Kidney glomerular epithelial cell (primary cell): ENCODE measurements around the gene NTSR2.
A peak's percentile ranks its signal among the peaks of the same experiment; 100 is the strongest.

Source experiments
- DNase-seq: peaks from one replicate; lab custom pipeline; 2025; lab: John Stamatoyannopoulos, UW

NTSR2 gene, protein sequence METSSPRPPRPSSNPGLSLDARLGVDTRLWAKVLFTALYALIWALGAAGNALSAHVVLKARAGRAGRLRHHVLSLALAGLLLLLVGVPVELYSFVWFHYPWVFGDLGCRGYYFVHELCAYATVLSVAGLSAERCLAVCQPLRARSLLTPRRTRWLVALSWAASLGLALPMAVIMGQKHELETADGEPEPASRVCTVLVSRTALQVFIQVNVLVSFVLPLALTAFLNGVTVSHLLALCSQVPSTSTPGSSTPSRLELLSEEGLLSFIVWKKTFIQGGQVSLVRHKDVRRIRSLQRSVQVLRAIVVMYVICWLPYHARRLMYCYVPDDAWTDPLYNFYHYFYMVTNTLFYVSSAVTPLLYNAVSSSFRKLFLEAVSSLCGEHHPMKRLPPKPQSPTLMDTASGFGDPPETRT

DNA sequence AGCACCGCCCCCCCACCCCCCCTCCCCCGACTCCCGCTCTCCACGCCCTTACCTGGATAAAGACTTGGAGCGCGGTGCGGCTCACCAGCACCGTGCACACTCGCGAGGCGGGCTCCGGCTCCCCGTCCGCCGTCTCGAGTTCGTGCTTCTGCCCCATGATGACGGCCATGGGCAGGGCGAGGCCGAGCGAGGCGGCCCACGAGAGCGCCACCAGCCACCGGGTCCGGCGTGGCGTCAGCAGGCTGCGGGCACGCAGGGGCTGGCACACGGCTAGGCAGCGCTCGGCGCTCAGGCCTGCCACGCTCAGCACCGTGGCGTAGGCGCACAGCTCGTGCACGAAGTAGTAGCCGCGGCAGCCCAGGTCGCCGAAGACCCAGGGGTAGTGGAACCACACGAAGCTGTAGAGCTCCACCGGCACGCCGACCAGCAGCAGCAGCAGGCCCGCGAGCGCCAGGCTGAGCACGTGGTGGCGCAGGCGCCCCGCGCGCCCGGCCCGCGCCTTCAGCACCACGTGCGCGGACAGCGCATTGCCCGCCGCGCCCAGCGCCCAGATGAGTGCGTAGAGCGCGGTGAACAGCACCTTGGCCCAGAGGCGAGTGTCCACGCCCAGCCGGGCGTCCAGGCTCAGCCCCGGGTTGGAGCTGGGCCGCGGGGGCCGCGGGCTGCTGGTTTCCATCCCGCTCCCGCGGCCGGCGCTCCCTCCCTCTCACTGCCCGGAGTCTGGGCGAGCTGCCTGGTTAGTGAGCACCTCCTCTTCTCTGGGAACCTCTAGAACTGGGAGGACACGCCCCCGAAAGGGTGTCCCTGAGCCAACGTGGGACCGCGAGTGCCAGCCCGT is at the start of gene NTSR2:
NTSR2 (minus strand) TSS at position 742 of the 838 bp plus-strand sequence; CDS start at position 676, 66 bp downstream.
- DNase-seq: peak; percentile 9

DNA sequence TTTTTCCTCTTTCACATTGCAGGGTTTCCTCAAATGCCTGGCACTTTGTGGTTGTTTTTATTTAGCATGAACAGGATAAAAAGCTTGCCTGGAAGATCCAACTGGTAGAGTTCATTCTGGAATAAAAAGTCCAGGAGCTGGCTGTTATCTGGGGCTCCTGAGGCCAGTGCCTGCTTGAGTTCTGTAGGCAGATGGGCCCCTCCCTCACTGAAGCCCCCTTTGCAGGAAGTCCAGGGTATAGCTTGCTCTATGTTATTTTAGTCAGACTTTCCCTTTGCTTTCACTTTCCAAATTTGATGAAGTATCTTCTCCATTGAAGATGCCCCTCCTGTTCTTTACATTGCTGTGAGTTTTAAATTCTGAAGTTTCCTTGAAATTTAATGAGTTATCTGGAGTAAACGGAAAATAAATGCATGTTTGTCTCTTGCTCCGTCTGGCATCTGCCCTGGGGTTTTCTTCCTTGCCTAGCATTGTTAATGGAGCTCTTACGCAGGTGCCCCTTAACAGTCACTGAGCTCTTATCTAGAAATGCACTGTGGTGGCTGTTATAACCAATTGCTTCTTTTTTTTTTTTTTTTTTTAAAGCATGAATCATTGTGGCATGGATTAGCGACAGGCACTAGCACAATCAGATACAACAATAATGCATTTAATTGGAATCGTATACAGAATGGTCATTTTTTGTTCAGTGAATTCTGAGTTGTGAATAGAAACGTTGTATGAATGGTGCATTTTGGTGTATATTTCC is 49.4 kb upstream of the NTSR2 start:
- no peak for DNase-seq

DNA sequence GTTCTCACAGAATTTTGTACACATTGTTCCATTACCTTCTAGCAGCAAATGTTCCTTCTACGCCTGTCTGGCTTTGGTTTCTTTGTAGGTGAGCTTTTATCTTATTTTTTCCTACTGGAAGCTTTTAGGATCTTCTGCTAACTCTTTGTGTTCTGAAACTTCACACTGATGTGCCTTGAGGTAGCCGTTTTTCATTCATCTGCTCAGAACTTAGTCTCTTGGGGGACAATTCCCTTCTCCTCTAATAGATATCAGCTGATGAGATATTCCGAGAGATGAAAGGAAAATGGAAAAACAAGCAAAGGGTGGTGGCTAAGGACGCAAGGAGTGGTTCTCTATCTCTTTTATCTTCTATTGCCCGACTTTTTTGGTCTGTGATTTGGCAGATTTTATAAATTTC is 48.6 kb upstream of the NTSR2 start:
- no peak for DNase-seq

DNA sequence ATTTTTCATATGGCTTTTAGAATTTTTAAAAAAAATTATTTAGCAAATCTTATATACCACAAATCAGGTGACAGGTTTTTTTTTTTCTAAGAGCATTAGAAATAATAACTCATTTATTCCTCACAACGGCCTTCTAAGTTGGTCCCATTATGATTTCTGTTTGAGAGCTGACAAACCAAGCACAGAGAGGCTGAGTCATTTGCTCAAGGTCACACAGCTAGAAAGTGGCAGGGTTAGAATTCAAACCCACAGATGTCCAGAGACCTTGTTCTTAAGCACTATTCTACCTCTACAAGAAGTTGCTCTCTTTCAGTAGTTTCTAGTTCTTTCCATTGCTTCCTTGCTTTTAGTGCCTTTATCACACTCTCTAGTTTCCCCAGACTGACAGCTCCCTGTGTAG is 47.6 kb upstream of the NTSR2 start:
- DNase-seq: no peak

DNA sequence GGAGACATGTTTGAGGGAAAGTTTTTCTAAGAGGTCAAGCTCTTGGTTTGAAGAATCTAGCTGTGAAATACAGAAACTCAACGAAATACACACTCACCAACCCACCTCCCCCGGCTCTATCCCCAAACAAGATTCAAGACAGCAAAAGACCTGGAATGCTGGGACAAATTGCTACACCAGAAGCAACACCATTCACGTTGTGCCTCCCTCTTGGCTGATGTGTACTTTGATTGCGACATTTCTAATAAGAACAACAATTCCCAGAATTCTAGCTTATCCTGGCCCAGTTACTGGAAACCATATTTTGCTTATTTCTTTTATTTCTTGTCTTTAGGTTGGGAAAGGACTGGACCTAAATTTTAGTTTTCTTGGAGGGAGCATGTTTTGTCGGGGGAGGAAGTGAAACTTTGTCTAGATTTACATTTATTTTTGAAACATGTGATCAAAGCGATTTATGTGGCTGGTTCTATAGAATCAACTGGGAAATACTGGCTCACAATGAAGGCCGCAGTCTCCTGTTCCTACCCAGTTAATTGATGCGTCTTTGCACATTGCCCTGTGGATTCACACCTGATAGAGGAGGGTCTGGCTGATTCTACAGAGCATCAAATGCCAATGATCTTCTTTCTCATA is 46.8 kb upstream of the NTSR2 start:
- DNase-seq: no peak

DNA sequence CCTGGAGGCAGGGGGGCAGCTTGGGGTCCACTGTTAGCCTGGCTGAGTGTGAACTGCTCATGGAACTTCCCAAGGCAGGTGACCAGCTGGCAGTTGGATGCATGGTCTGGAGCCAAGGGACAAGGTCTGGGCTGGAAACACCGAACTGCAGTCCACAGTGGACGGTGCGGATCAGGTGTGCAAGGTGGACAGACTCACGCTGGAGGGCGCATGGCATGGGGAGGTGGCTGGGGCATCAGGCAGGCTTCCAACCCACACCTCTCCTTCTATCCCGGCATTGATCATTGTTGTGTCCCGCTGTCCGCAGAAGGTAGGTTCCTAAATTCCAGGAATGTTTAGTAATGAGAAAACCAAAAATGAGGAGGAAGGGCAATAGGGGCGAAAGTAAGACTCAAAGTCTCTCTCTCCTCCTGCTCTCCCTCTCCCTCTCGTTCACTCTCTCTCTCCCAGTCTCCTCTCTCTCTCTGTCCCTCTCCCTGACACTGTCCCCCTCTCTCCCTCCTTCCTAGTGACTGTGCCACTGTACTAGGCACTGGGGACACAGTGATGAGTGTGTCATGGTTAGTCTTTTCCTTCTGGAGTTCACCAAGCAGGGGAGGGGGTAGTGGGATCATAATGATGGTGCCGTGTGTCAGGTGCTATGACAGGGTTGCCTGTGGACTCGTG is 46.1 kb upstream of the NTSR2 start:
- no peak for DNase-seq

DNA sequence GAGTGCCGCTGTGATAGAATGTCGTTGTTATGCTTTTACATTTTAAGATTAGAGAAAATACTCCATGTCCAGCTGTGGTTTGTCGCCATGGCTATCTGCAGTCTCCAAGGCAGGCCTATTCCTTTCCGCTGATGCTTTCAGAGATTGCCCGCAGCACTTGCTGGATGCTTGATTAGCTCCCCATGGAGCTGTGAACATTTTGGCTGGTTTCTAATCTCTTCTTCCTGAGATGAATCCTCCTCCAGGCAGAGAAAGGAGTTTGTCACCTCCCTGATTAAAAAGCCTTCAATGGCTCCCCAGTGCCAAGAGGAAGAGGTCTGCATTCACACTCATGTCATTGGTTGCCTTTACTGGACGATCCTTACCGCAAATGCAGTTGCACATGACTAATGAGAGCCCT is 43.8 kb upstream of the NTSR2 start:
- DNase-seq: no peak

DNA sequence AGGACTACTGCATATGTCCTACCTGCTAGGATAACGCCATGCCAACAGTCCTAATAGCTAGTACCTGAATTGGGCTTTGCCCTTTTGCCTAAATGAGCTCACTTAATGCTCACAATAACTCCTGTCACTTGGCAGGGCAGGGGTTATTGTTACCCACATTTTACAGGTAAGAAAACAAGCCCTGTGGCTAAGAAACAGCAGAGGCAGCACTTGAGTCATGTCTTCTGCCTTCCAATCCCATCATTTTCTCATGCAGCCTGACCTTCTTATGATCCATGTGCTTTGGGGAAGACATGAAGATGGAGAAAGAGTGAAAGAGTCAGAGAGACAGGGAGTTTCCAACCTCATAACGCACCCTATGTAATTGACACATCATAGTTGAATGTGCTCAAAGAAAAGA is 42.9 kb upstream of the NTSR2 start:
- DNase-seq: no peak

DNA sequence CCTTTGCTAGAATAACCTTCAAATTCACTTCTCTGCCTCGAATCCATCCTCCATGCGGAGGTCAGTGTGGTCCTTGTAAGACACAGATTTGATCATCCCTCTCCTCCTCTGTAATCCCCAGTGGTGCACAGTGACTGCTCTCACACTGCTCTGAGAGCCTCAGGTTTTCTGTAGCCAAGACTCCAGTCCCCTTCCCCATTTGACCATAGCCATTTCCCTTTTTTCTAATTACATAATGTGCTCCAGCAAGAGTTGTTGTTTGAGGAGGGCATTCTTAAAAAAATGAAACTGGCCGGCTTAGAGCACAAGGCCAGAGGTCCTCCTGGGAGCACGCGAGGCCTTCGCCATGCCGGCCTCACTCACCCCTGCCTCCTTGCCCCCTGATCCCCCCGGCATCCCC is 41.8 kb upstream of the NTSR2 start:
- no peak for DNase-seq

DNA sequence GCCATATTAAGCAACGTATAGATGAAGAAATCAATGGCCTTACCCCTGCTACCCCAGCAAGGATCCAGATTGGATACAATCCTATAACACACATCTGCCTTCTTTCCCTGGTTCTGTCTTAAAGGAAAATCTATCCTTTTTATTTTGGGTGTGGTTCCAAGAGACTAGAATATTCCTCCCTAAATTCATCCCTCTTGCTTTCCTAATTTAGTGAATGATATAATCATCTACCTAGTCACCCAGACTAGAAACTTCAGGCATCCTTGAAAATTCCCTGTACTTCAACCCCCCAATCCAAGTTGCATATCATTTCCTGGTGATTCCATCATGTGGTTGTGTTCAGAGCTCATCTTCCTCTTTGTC is 41.3 kb upstream of the NTSR2 start:
- DNase-seq: no peak

DNA sequence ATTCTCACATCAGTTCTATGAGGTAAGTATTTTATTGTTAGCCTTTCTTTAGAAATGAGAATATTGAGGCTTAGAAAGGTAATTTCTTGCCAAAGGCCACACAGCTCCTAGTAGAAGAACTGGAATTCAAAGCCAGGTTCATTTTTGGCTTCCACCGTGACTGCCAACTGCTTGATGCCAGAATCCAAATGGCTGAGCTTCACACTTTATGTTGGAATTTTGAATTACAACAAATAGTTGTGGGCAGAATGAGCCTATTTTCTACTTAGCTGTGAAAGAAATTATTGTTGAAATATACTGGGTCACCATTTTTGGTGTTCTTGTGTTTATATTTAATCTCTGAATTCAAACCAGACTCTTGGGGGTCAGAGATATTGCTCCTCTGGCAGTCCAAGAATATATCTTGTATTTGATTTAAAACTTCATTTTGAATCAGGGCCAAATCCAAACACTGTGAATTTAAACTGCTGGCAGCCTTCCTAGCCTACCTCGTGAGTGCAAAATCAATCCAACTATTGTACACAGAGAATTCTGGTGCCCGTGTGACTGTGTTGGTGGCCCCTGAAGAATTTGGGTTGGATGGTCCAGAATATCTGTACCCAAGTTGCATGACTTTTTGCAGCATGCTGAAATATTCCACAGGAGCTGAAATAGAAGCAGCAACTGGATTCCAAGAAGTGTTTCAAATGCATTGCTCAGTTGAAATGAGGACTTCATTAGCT is 40.8 kb upstream of the NTSR2 start:
- no peak for DNase-seq

DNA sequence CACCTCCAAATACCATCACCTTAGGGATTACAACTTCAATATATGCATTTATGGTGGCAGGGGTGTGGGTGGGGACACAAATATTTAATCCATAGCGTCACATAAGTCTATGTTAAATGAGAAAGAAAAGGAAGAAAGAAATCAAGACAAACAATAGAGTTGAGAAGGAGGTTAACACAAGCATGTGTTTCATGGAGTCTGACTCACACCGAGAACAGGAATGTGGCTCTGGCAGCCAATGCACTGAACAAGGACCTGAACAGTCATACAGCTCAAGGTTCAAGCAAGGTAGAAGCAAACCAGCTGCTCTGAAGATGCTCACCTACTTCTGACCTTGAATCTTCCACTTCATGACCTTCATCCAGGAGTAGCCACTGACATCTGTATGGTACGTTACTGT is 40.2 kb upstream of the NTSR2 start:
- DNase-seq: peak; percentile 56

DNA sequence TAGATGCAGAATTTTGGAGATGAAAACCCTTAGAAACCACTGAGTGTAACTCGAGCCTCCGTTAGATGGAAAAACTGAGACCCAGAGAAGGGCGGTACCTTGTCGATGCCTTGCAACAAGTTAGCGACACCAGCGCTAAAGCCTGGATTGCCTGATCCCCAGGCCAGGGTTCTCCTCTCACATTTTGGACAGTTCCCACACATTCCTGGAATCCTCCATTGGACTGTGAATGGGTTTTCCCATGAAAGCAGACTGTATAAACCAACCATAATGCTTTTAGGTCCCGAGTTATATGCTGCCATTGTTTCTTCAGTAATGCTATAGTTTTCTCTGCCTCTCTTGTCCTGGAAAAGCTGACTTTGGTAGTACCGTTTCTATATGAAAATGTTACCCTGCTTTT is 39.3 kb upstream of the NTSR2 start:
- no peak for DNase-seq

DNA sequence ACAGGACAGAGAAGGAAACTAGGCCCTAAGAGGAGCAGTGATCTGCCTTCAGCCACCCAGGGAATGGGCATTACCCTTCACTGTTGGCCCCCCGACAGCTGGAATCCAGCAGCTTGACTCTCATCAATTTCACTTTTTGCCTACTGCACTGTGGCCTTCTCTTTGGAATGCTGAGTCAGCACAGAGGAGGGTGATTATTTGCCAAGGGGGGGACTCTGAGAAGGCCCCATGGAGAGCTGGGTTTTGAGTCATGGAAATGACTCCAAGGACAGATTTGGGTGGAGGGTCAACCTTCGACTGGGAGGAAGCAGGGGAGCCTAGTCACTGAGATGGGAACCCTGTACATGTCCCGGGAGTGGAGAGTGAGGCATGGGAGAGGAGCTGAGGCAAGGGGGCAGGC is 38.1 kb upstream of the NTSR2 start:
- DNase-seq: no peak

DNA sequence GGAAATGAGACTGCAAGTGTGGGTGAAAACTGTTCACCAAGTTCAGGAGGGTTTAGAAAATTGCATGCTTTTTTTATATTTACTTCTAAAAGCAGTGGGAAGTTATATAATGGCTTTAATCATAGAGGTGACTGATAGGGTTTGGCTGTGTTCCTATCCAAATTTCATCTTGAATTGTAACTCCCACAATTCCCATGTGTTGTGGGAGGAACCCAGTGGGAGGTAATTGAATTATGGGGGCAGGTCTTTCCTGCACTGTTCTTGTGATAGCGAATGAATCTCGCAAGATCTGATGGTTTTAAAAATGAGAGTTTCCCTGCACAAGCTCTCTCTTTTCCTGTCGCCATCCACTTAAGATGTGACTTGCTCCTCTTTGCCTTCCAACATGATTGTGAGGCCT is 35.7 kb upstream of the NTSR2 start:
- DNase-seq: no peak

DNA sequence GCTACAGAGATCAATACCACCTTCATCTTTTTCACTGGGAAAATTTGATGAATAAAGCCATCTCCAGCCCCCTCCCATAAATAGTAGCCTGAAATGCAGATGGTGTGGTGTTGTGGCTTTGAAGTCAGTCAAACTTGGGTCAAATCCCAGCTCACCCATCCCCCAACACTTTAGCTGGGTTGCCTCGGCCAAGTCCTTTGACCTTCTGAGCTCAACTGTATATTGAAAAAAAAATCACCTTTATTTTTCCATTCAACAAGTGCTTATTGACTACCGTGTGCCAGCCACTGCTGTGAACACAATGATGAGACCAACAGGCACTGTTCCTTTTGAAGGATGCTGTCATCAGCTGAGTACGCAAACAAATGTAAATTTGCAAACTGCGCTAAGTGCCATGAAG is 35.1 kb upstream of the NTSR2 start:
- no peak for DNase-seq

DNA sequence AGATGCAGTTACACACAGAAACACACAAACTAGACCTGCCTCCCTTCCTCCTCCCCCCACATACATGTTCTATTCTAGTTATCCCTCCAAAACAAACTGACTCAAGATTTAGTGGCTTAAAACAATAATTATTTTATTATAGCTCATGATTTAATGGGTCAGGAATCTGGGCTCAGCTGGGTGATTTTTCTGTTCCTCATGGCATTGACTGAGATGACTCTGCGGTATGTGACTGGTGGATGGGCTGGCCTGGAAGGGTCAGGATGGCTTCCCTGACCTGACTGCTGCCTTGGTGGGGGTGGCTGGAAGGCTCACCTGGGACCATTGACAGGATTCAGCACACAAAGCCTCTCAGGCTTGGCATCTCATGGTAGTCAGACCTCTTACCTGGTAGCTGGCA is 33.7 kb upstream of the NTSR2 start:
- DNase-seq: peak; percentile 64

DNA sequence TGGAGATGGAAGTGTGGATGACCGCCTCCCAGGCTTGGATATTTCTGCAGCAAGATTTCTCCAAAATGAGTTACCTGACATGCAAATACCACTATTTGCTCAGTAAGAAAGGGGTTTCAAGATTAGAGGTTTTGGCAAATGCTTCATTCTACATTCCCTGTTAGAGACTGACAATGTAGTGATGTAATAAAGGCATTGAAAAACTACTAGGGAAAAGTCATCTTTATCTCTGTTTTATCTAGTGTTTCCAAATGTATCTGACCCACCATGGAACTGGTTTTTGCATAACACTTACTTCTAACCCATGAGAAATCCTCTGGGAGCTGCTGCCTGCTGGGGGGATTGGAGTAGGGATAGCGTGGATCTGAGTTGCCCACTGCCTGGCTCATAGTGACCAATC is 33.0 kb upstream of the NTSR2 start:
- DNase-seq: no peak

DNA sequence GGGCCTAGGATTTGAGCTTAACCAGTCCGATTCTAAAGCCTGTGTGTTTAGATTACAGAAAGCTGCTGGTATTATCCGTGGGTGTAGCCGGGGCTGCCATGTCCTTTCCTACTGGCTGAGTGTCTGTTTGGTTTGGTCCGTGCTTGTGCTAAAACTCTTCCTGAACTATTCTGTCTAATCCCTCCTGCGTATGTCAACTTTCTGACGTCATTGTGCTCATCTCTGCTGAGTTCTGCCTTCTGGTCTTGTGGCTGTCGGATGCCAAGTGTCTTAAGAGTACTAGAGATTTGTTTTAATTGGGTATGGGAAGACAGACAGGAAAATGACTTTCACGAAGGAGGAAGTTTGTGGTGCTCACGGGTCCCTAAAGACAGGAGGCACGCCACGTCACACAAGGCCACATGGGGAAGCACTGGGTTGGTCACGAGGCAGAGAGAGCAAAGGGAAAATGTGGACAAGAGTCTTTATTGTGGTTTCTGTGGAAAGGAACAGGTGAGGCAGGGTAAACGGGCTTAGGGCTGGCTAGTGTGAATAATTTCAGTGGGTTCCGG is 31.8 kb upstream of the NTSR2 start:
- no peak for DNase-seq

DNA sequence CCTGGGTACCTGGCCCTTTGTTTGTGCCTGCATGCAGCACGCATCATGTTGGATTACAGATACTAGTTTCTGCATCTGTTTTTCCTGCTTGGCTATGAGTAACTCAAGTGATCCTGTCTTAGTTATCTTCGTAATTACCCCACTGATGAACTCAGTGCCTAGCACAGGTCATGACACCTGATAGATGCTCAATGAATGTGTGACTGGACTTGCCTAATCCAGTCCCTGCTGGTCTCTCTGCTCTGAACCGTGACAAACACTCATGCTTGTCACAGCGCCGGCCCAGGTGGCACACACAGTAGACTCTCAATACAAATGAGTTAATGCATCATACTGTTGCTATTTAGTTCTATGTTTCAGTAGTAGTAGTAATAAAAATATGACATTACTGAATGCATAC is 31.2 kb upstream of the NTSR2 start:
- DNase-seq: no peak
